Endodermal cell (in vitro differentiated cells): Measurements from ENCODE around the gene XAB2. TPM values are rescaled to one million over a fixed set of nuclear protein-coding genes. Genes with fewer than 3 reads are reported as not detected.
A peak's percentile ranks its signal among the peaks of the same experiment; 100 is the strongest.

Experiments used
- DNase-seq: peaks from one replicate; pipeline ENCODE4 v3.0.0-alpha.2; 2017
- H3K27ac ChIP-seq: 2 replicates; pipeline ENCODE4 v1.5.1; 2013; ENCODE audit warnings: mild to moderate bottlenecking, low read depth, low read length, moderate library complexity
- H3K27me3 ChIP-seq: 2 replicates; pipeline ENCODE4 v1.6.1; 2013; ENCODE audit warnings: mild to moderate bottlenecking, low read length, moderate library complexity; ENCODE audit not compliant: insufficient read depth, control insufficient read depth, poor library complexity, severe bottlenecking
- H3K36me3 ChIP-seq: 2 replicates; pipeline ENCODE4 v1.7.0; 2013; ENCODE audit warnings: mild to moderate bottlenecking, low read length, moderate library complexity; ENCODE audit not compliant: control insufficient read depth, insufficient read depth
- H3K4me1 ChIP-seq: one replicate; pipeline ENCODE4 v1.7.0; 2013; ENCODE audit warnings: low read length; ENCODE audit not compliant: control insufficient read depth, insufficient read depth
- H3K4me3 ChIP-seq: 2 replicates; pipeline ENCODE4 v1.5.1; 2013; ENCODE audit warnings: mild to moderate bottlenecking, low read length, moderate library complexity
- H3K9ac ChIP-seq: 2 replicates; pipeline ENCODE4 v1.6.1; 2013; ENCODE audit warnings: mild to moderate bottlenecking, low read length, moderate library complexity; ENCODE audit not compliant: poor library complexity, severe bottlenecking; ENCODE audit errors: extremely low read depth
- H3K9me3 ChIP-seq: 2 replicates; pipeline ENCODE4 v1.6.1; 2013; ENCODE audit warnings: mild to moderate bottlenecking, low read length, moderate library complexity; ENCODE audit not compliant: control insufficient read depth
- H3K27ac Mint-ChIP-seq: 2 replicates; pipeline ENCODE4 v1.8.0; 2020; ENCODE audit warnings: mixed read lengths
- H3K27me3 Mint-ChIP-seq: 2 replicates; pipeline ENCODE4 v1.8.0; 2021; ENCODE audit warnings: mild to moderate bottlenecking, mixed read lengths; ENCODE audit not compliant: insufficient read depth
- H3K36me3 Mint-ChIP-seq: 2 replicates; pipeline ENCODE4 v1.8.0; 2020; ENCODE audit warnings: low read depth, mixed read lengths
- H3K4me1 Mint-ChIP-seq: 2 replicates; pipeline ENCODE4 v1.8.0; 2020; ENCODE audit warnings: mixed read lengths
- H3K4me3 Mint-ChIP-seq: 2 replicates; pipeline ENCODE4 v1.8.0; 2020; ENCODE audit warnings: mild to moderate bottlenecking, moderate library complexity, mixed read lengths
- H3K9me3 Mint-ChIP-seq: 2 replicates; pipeline ENCODE4 v1.8.0; 2020; ENCODE audit warnings: mild to moderate bottlenecking, mixed read lengths
- CTCF ChIP-seq: fragments of 200-600 bp; sonication (generic); conservative IDR thresholded peaks from 2 replicates; pipeline ENCODE4 v1.5.0; 2021; ENCODE audit warnings: antibody characterized with exemption, mild to moderate bottlenecking
- WGBS, 2 experiments: methylation state at CpG; one replicate each; pipeline versions ENCODE4 v1.1.5 to v1.1.7; 2013; ENCODE audit warnings: missing lambda C conversion rate in 2 of 2, mixed read lengths in 1 of 2; ENCODE audit not compliant: insufficient coverage in 1 of 2, insufficient read length in 1 of 2; 5-methylcytosine and 5-hydroxymethylcytosine counted together
- total RNA-seq, 2 donors: library from RNA; stranded (reverse); fragmentation: NEBNext Ultra II Directional in 1 of 2; extraction: Animal tissue kit (Norgen Biotek cat#: 25700) in 1 of 2; gene quantifications; 2 replicates in 1 of 2; 3 replicates in 1 of 2; pipeline ENCODE4 v1.2.1, GENCODE V29; 2021

The XAB2 gene
- total RNA-seq, 2 donors from 2014 or later = 44.3 to 46.6 TPM

DNA sequence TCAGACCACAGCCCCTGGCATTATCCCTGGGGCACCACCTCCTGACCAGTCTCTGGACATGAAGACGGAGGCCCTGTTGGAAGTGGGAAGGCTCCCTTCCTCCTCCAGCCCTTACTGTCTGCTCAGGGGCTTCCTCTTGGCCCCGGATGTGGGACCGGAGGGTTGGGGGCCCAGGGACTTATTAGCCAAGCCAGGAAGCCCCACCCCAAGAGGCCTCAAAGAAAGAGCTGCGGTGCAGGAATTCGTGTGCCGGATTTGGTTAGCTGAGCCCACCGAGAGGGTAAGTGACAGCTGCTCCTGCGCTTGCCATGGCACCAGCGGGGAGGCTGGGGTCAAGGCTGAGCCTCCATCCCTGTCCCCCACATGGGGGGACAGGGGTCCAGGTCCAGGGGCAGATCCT is 39.5 kb upstream of the XAB2 start, which contains the start of gene RETN:
RETN (plus strand) TSS at position 208 of the 400 bp plus-strand sequence. CDS start 278 bp downstream, outside the sequence.
- no peak for DNase-seq
- no peak for TF ChIP-seq CTCF

GRCh38 chr19:7665076-7665475 is 35.7 kb upstream of the XAB2 start:
- Mint-ChIP-seq H3K27me3 (peaks cover 55% of the 10 kb centered on the region), H3K9me3 (no peaks in the 10 kb centered on the region), H3K27ac (no peak overlapping the region), H3K4me1 (no peaks in the 10 kb centered on the region), H3K36me3 (no peaks in the 10 kb centered on the region), H3K4me3 (no peak overlapping the region)
- H3K4me1 ChIP-seq = no peaks in the 10 kb centered on the region
- no peak overlapping the region for H3K9ac ChIP-seq
- no peak overlapping the region for H3K27ac ChIP-seq
- no peak for DNase-seq
- TF ChIP-seq CTCF = no peak
- H3K27me3 ChIP-seq = peaks cover 34% of the 10 kb centered on the region
- H3K9me3 ChIP-seq = no peaks in the 10 kb centered on the region
- 76 to 88% methylated on average over 3 to 4 of the region's 4 CpGs for WGBS, 2 experiments
- H3K36me3 ChIP-seq = no peaks in the 10 kb centered on the region
- no peak overlapping the region for H3K4me3 ChIP-seq

More for the DNA sequence above, 39.5 kb upstream of the XAB2 start, which contains the start of gene RETN:
- H3K27ac Mint-ChIP-seq = no peak within 1 kb of the TSS
- H3K4me3 Mint-ChIP-seq = peak within 1 kb of the TSS; percentile 54
- Histone ChIP-seq H3K4me3 (no peak within 1 kb of the TSS), H3K36me3 (no peaks in the 10 kb centered on the region), H3K9ac (no peak within 1 kb of the TSS), H3K4me1 (no peaks in the 10 kb centered on the region), H3K9me3 (no peaks in the 10 kb centered on the region), H3K27me3 (peaks cover 56% of the 10 kb centered on the region), H3K27ac (no peak within 1 kb of the TSS)
- H3K36me3 Mint-ChIP-seq = no peaks in the 10 kb centered on the region
- peaks cover 4% of the 10 kb centered on the region for H3K9me3 Mint-ChIP-seq
- H3K27me3 Mint-ChIP-seq = peaks cover 77% of the 10 kb centered on the region
- no peaks in the 10 kb centered on the region for H3K4me1 Mint-ChIP-seq
- WGBS, 2 experiments = 83 to 91% methylated on average over 6 to 9 of the region's 9 CpGs

GRCh38 chr19:7663706-7664105 is 34.4 kb upstream of the XAB2 start:
- Histone ChIP-seq H3K4me1 (no peaks in the 10 kb centered on the region), H3K9me3 (no peaks in the 10 kb centered on the region), H3K36me3 (no peaks in the 10 kb centered on the region), H3K27ac (no peak overlapping the region), H3K4me3 (no peak overlapping the region), H3K27me3 (peaks cover 22% of the 10 kb centered on the region), H3K9ac (no peak overlapping the region)
- 88 to 91% methylated on average over 3 to 7 of the region's 7 CpGs for WGBS, 2 experiments
- H3K4me3 Mint-ChIP-seq = no peak overlapping the region
- H3K4me1 Mint-ChIP-seq = no peaks in the 10 kb centered on the region
- H3K27me3 Mint-ChIP-seq = peaks cover 45% of the 10 kb centered on the region
- no peak overlapping the region for H3K27ac Mint-ChIP-seq
- DNase-seq = no peak
- H3K9me3 Mint-ChIP-seq = no peaks in the 10 kb centered on the region
- TF ChIP-seq CTCF = no peak
- no peaks in the 10 kb centered on the region for H3K36me3 Mint-ChIP-seq
